ENCODE measurements around the gene STARD13.

DNA sequence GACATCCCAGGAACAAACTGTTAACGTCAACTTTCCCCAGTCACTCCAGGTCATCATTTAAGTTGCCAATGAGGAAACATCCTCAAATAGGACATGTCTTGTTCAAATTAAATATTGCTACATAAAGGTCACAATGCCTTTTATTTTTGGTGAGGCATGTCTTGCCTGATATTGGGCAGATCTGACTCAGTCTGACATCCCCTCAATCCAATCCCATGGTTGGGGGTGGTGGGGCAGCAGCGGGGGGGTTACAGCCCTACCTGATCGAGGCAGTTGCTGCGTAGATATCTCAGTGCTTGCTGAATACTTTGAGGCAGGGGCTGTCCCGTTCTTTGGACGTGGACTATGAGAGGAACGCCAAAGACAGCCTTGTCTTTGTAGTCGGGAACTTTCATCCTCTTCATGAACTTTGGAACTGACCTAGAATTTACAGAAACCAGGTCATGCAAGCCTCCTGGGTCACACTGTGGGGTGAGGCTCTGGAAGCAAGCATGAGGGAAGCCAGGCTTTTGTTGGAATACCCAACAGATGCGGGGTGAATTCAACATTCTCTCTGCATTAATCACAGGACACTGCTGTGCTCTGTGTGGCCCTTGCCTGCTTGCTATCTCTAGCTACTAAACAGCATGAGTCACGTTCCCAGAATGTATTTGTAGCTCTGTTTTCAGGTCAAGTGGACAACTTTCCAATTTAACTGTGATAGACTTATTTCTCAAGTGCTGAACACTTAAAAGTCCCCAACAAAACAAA lies 159.6 kb downstream of the STARD13 start:
- TF ChIP-seq, protein P1, sequence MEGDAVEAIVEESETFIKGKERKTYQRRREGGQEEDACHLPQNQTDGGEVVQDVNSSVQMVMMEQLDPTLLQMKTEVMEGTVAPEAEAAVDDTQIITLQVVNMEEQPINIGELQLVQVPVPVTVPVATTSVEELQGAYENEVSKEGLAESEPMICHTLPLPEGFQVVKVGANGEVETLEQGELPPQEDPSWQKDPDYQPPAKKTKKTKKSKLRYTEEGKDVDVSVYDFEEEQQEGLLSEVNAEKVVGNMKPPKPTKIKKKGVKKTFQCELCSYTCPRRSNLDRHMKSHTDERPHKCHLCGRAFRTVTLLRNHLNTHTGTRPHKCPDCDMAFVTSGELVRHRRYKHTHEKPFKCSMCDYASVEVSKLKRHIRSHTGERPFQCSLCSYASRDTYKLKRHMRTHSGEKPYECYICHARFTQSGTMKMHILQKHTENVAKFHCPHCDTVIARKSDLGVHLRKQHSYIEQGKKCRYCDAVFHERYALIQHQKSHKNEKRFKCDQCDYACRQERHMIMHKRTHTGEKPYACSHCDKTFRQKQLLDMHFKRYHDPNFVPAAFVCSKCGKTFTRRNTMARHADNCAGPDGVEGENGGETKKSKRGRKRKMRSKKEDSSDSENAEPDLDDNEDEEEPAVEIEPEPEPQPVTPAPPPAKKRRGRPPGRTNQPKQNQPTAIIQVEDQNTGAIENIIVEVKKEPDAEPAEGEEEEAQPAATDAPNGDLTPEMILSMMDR (IDR thresholded peaks at IDR 0.05; ENCODE audit: insufficient read depth, low read length, poor library complexity, severe bottlenecking): no peak
- TF ChIP-seq EZH2phosphoT487 (conservative IDR thresholded peaks at IDR 0.05; ENCODE audit: low read length): no peak
